GM21619 (cell line): Measurements from ENCODE around the gene MBTPS1.

Source experiments
- ATAC-seq: cut with Tn5 transposase; IDR thresholded peaks from one replicate; pipeline ENCODE4 v1.9.1; 2021; ENCODE audit not compliant: unreplicated experiment

MBTPS1 gene

GRCh38 chr16:84055366-84055765 is 61.4 kb downstream of the MBTPS1 start:
- ATAC-seq, result no peak

- ATAC-seq, result no peak
Measured at GRCh38 chr16:84054916-84055315, 61.8 kb downstream of the MBTPS1 start.

GRCh38 chr16:84054271-84054670 is 62.5 kb downstream of the MBTPS1 start:
- no peak for ATAC-seq

- no peak for ATAC-seq
Measured at GRCh38 chr16:84053237-84053636, 63.5 kb downstream of the MBTPS1 start.

- no peak for ATAC-seq
Measured at GRCh38 chr16:84052071-84052622, 64.6 kb downstream of the MBTPS1 start.

GRCh38 chr16:84050316-84050715 is 66.4 kb downstream of the MBTPS1 start:
- ATAC-seq, result no peak

GRCh38 chr16:84049403-84050060 is 67.2 kb downstream of the MBTPS1 start:
- no peak for ATAC-seq

GRCh38 chr16:84048871-84049270 is 67.9 kb downstream of the MBTPS1 start:
- no peak for ATAC-seq

GRCh38 chr16:84048270-84048669 is 68.5 kb downstream of the MBTPS1 start:
- ATAC-seq, result no peak

GRCh38 chr16:84047626-84048025 is 69.1 kb downstream of the MBTPS1 start:
- no peak for ATAC-seq

- no peak for ATAC-seq
Measured at GRCh38 chr16:84047206-84047605, 69.5 kb downstream of the MBTPS1 start.

- ATAC-seq, result no peak
Measured at GRCh38 chr16:84045818-84046470, 70.8 kb downstream of the MBTPS1 start.

GRCh38 chr16:84045001-84045817 is 71.5 kb downstream of the MBTPS1 start:
- no peak for ATAC-seq

- no peak for ATAC-seq
Measured at GRCh38 chr16:84044118-84044488, 72.6 kb downstream of the MBTPS1 start.

- no peak for ATAC-seq
Measured at GRCh38 chr16:84043486-84044117, 73.1 kb downstream of the MBTPS1 start.

GRCh38 chr16:84042879-84043485 is 73.8 kb downstream of the MBTPS1 start:
- ATAC-seq, result no peak

GRCh38 chr16:84042308-84042878 is 74.3 kb downstream of the MBTPS1 start, which contains the start of gene SLC38A8:
Gene SLC38A8 (minus strand): TSS chr16:84042795. CDS start chr16:84042157, 638 bp downstream.
- ATAC-seq, result no peak

GRCh38 chr16:84041881-84042280 is 74.9 kb downstream of the MBTPS1 start:
- ATAC-seq, result no peak

- ATAC-seq, result no peak
Measured at GRCh38 chr16:84040823-84041820, 75.6 kb downstream of the MBTPS1 start.
